Nephron (organoid): Measurements from ENCODE around the gene FCRL1.

Experiments used
- H3K27ac Mint-ChIP-seq, 3 experiments: 2 replicates each; pipeline ENCODE4 v1.8.0; 2020; ENCODE audit warnings: mixed read lengths in 3 of 3, mild to moderate bottlenecking in 2 of 3, moderate library complexity in 1 of 3
- H3K27me3 Mint-ChIP-seq: 2 replicates; pipeline ENCODE4 v1.8.0; 2021; ENCODE audit warnings: low read depth, mild to moderate bottlenecking, moderate library complexity, mixed read lengths
- H3K36me3 Mint-ChIP-seq: 2 replicates; pipeline ENCODE4 v1.8.0; 2020; ENCODE audit warnings: low read depth, mixed read lengths
- H3K4me1 Mint-ChIP-seq: 2 replicates; pipeline ENCODE4 v1.8.0; 2020; ENCODE audit warnings: mixed read lengths
- H3K4me3 Mint-ChIP-seq, 3 experiments: 2 replicates each; pipeline ENCODE4 v1.8.0; 2020; ENCODE audit warnings: mild to moderate bottlenecking in 3 of 3, mixed read lengths in 3 of 3, moderate library complexity in 2 of 3
- H3K9me3 Mint-ChIP-seq: 2 replicates; pipeline ENCODE4 v1.8.0; 2020; ENCODE audit warnings: mixed read lengths
- TF ChIP-seq, protein P1 (sequence below), 3 experiments: fragments of 200-600 bp; sonication (generic); IDR thresholded peaks; one replicate each; pipeline ENCODE4 v1.5.0; 2021; ENCODE audit warnings: antibody characterized with exemption in 3 of 3; ENCODE audit not compliant: unreplicated experiment in 3 of 3

The FCRL1 gene

DNA sequence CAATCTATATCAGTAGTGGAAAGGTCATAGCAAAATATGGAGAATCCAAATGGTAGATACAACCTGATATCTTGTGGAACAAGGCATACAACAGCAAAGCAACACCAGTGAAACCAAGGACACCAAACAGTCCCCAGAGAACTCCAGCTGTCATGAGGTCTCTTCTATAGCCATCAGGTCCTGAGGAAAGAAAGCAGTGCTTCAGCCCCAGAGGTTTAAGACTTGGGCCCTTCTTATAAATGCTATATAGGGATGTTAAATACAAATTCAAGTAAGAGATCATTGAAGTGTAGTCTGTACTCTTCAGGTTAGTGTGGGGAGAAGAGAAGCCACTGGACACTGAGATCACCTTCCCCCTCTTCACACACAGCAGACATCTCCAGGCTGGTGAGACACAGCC, 53.1 kb downstream of the FCRL1 start:
- Mint-ChIP-seq H3K27ac (no peak overlapping the region), H3K27me3 (no peaks in the 10 kb centered on the region), H3K4me3 (no peak overlapping the region), H3K36me3 (no peaks in the 10 kb centered on the region), H3K4me1 (no peaks in the 10 kb centered on the region), H3K9me3 (no peaks in the 10 kb centered on the region)
- TF ChIP-seq, protein P1, sequence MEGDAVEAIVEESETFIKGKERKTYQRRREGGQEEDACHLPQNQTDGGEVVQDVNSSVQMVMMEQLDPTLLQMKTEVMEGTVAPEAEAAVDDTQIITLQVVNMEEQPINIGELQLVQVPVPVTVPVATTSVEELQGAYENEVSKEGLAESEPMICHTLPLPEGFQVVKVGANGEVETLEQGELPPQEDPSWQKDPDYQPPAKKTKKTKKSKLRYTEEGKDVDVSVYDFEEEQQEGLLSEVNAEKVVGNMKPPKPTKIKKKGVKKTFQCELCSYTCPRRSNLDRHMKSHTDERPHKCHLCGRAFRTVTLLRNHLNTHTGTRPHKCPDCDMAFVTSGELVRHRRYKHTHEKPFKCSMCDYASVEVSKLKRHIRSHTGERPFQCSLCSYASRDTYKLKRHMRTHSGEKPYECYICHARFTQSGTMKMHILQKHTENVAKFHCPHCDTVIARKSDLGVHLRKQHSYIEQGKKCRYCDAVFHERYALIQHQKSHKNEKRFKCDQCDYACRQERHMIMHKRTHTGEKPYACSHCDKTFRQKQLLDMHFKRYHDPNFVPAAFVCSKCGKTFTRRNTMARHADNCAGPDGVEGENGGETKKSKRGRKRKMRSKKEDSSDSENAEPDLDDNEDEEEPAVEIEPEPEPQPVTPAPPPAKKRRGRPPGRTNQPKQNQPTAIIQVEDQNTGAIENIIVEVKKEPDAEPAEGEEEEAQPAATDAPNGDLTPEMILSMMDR (IDR thresholded peaks at IDR 0.05; ENCODE audit: unreplicated experiment in 3 of 3): no peak

DNA sequence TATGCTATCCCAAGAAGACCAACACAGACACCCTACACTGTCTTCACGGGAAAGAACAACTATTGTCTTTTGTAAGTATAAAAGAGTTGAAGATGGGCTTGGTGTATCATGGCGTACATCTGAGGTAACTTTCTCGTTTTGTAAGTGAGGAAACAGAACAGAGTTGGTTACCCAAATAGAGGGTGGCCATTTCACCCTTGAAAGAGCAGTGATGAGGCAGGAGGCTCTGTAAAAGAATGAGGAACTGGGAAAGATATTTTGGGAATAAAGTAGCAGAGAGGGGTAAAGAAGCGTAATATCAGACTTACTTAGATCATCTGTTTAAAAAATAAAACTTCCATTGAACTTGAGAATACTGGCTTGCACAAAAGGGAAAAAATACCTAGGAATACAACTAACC, 61.9 kb downstream of the FCRL1 start:
- H3K27me3 Mint-ChIP-seq: no peaks in the 10 kb centered on the region
- H3K9me3 Mint-ChIP-seq: peaks cover 10% of the 10 kb centered on the region
- no peaks in the 10 kb centered on the region for H3K4me1 Mint-ChIP-seq
- no peak overlapping the region for H3K27ac Mint-ChIP-seq
- no peaks in the 10 kb centered on the region for H3K36me3 Mint-ChIP-seq
- TF ChIP-seq, protein P1 (IDR thresholded peaks at IDR 0.05; ENCODE audit: unreplicated experiment in 3 of 3): no peak
- no peak overlapping the region for H3K4me3 Mint-ChIP-seq

DNA sequence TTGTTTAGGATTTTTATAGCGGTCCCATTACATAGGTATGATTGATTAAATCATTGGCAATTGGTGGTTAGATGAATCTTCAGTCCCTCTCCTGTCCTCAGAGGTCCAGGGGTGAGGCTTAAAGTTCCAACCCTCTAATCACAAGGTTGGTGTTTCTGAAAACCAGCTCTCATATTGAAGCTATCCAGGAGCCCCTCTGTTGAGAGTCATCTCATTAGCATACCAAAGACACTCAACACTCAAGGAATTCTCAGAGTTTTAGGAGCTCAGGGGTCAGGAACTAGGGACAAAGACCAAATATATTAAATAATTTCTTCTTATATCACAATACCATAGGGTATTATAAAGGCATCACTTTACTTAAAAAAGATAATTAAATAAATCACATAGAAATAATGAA, 66.3 kb downstream of the FCRL1 start:
- Mint-ChIP-seq H3K4me3 (no peak overlapping the region), H3K27me3 (no peaks in the 10 kb centered on the region)

DNA sequence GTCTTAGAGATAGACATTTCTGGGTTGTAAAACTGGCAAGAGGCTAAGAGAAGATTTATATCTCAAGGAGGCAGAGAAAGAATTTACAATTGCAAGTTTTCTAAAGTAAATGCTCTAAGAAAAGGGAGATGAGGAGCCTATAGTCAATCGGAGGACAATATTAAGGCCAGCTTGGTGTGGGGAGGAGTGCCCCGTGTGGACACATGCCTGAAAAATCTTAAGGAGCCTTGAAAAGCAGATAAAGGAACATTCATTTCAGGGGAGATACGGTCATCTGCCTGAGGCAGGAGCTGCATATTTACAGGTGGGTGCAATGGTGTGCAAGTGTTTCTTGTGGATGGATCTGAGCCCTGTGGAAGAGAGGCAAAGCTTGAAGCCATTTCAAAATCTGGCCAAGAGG, 68.6 kb downstream of the FCRL1 start:
- Mint-ChIP-seq H3K4me3 (no peak overlapping the region), H3K4me1 (no peaks in the 10 kb centered on the region), H3K27me3 (no peaks in the 10 kb centered on the region), H3K27ac (no peak overlapping the region), H3K36me3 (no peaks in the 10 kb centered on the region), H3K9me3 (no peaks in the 10 kb centered on the region)
- TF ChIP-seq, protein P1 (IDR thresholded peaks at IDR 0.05; ENCODE audit: unreplicated experiment in 3 of 3): no peak

More for the DNA sequence above, 66.3 kb downstream of the FCRL1 start:
- Mint-ChIP-seq H3K27ac (no peak overlapping the region), H3K36me3 (no peaks in the 10 kb centered on the region), H3K4me1 (no peaks in the 10 kb centered on the region), H3K9me3 (peaks cover 2% of the 10 kb centered on the region)
- TF ChIP-seq, protein P1 (IDR thresholded peaks at IDR 0.05; ENCODE audit: unreplicated experiment in 3 of 3): no peak

DNA sequence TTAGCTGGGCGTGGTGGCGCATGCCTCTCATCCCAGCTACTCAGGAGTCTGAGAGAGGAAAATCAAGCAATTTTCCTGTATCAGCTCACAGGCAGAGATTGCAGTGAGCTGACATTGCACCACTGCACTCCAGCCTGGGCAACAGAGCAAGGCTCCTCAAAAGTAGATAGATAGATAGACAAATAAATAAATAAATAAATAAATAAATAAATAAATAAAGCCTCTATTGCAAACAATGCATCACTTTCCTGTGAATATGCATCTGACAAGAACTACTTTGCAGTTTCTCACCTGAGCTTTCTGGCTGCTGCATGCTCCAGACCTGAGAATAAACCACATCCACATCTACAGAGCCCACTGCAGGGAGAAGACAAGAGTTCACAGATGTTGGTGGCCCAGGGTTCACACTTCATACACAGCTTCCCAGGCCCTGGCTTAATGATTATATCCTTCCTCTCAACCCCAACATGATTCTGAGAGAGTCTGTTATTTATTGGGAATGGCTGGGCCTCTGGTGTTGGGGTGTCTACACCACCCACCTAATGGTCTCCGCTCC, 71.6 kb downstream of the FCRL1 start:
- TF ChIP-seq, protein P1 (IDR thresholded peaks at IDR 0.05; ENCODE audit: unreplicated experiment in 3 of 3): no peak
- Mint-ChIP-seq H3K27me3 (no peaks in the 10 kb centered on the region), H3K4me1 (no peaks in the 10 kb centered on the region), H3K27ac (no peak overlapping the region), H3K36me3 (no peaks in the 10 kb centered on the region), H3K4me3 (no peak overlapping the region), H3K9me3 (no peaks in the 10 kb centered on the region)
